Thoracic aorta (tissue), 2 donors: ENCODE measurements around the gene ABCB9. TPM values are rescaled to one million over a fixed set of nuclear protein-coding genes. Genes with fewer than 3 reads are reported as not detected.

ENCODE experiments used
- ATAC-seq: fragments of 150-250 bp; one replicate; pipeline ENCODE4 v1.8.0; 2017; ENCODE audit warnings: low read depth; ENCODE audit not compliant: insufficient number of reproducible peaks, low FRiP score
- DNase-seq: peaks from one replicate; pipeline ENCODE4 v3.0.0-alpha.2; 2020; ENCODE audit warnings: low spot score
- H3K27ac ChIP-seq, 2 donors: fragments of 200-600 bp; sonication (generic); 1 replicate in 1 of 2; 2 replicates in 1 of 2; pipeline ENCODE4 v1.5.1; 2016; ENCODE audit warnings: mild to moderate bottlenecking in 2 of 2, moderate library complexity in 2 of 2
- H3K27me3 ChIP-seq: fragments of 200-600 bp; sonication (generic); replicated peaks from 2 replicates; pipeline ENCODE4 v1.6.0; 2016; ENCODE audit warnings: mild to moderate bottlenecking; ENCODE audit not compliant: insufficient read depth
- H3K36me3 ChIP-seq: fragments of 200-600 bp; sonication (generic); one replicate; pipeline ENCODE4 v1.5.1; 2016
- H3K4me1 ChIP-seq, 2 donors: fragments of 200-600 bp; sonication (generic); 1 replicate in 1 of 2; 2 replicates in 1 of 2; pipeline versions ENCODE4 v1.5.1 to v1.6.0; 2016; ENCODE audit warnings: low read depth in 2 of 2, mild to moderate bottlenecking in 1 of 2; ENCODE audit not compliant: control insufficient read depth in 1 of 2
- H3K4me3 ChIP-seq: fragments of 200-600 bp; sonication (generic); 2 replicates; pipeline ENCODE4 v1.5.1; 2016; ENCODE audit warnings: mild to moderate bottlenecking
- H3K9me3 ChIP-seq: fragments of 200-600 bp; sonication (generic); 2 replicates; pipeline ENCODE4 v1.5.1; 2016
- CTCF ChIP-seq: fragments of 200-600 bp; sonication (generic); IDR thresholded peaks from one replicate; pipeline ENCODE4 v1.5.1; 2019; ENCODE audit warnings: antibody characterized with exemption
- total RNA-seq, 2 donors: library from RNA; depleted of rRNA; stranded (reverse); fragments of >200 nt; gene quantifications; one replicate each; pipeline versions ENCODE4 v1.1.0 to v1.2.3, GENCODE V29; 2016

Gene ABCB9
- total RNA-seq, 2 donors from 2014 or later: 6.3 to 7.0 TPM

DNA sequence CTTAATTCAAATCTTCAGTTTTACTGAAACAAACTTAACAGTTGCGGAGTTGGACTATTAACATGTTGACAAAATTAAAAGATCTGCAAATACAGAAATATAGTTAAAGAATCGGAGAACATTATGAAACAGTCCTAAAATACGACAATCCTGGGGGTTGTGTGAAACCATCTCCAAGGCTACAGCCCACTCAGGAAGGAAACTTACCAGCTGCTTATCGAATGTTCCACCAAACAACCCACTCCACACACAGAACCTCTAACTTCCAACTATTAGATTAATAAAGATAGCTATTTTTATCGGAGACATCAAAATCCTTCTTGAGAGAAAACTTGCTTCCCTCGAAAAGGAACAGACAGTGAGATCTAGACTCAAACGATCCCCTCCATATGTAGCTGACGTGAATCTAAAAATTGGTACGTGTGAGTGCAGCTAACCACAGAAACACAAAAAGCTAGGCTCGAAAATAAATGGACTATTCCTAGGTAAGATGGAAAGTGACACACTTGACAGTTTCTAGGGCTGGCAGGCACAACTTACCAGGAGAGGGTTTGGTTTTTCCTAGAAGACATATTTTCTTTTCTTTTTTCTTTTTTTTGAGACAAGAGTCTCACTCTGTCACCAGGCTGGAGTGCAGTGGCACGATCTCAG, 83.2 kb downstream of the ABCB9 start:
- no peak for TF ChIP-seq CTCF
- H3K27me3 ChIP-seq: no peaks in the 10 kb centered on the region
- DNase-seq (no peak), ATAC-seq (no peak)
- H3K27ac ChIP-seq: no peak overlapping the region
- no peaks in the 10 kb centered on the region for H3K36me3 ChIP-seq
- H3K4me3 ChIP-seq: no peak overlapping the region
- H3K9me3 ChIP-seq: no peaks in the 10 kb centered on the region
- peaks cover 5 to 52% of the 10 kb centered on the region in 2 donors for H3K4me1 ChIP-seq

GRCh38 chr12:122880668-122881067, 85.6 kb downstream of the ABCB9 start:
- Histone ChIP-seq H3K27me3 (no peaks in the 10 kb centered on the region), H3K4me1 (peaks cover 5 to 42% of the 10 kb centered on the region in 2 donors), H3K27ac (peak overlapping the region in 1 of 2 donors; percentile 35), H3K4me3 (no peak overlapping the region), H3K9me3 (no peaks in the 10 kb centered on the region), H3K36me3 (no peaks in the 10 kb centered on the region)
- ATAC-seq: peak; percentile 44
- TF ChIP-seq CTCF: peak; percentile 36
- no peak for DNase-seq

DNA sequence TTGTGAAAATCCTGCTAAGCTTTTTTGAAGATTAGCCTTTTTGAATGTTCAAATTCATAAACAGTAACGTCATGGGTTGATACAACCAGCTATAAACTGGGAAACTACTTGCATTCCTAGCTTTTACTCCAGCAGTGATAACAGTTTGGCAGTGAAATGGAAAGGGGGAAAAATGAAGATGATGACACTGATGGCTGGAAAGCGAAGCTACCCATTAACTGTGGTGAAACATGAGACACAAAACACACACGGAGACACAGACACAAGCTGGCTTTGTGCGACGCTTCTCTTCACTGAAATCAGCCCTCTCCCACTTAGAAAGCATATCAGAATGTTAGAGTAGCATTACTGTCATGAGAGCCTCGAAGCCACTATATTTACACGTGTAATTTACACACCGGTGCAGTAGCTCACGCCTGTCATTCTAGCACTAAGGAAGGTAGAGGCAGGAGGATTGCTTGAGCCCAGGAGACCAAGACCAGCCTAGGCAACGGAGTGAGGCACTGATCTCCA, 86.1 kb downstream of the ABCB9 start:
- TF ChIP-seq CTCF: no peak
- DNase-seq (no peak), ATAC-seq (peak; percentile 19)
- H3K27me3 ChIP-seq: no peaks in the 10 kb centered on the region
- no peaks in the 10 kb centered on the region for H3K36me3 ChIP-seq
- no peak overlapping the region for H3K4me3 ChIP-seq
- H3K27ac ChIP-seq: peak overlapping the region in 1 of 2 donors; percentile 35
- H3K9me3 ChIP-seq: no peaks in the 10 kb centered on the region
- H3K4me1 ChIP-seq: peaks cover 5 to 42% of the 10 kb centered on the region in 2 donors

Other genes starting within 250 kb of the ABCB9 start
- gene HCAR3, start 249.7 kb downstream of the ABCB9 start, total RNA-seq: under 1 TPM in 1 of 2 donors, not detected in 1; 0.41 TPM
- gene HCAR1, start 235.6 kb downstream of the ABCB9 start, total RNA-seq: not detected
- gene DENR, start 213.6 kb downstream of the ABCB9 start, total RNA-seq: 10 to 100 TPM; 16.4 to 37.2 TPM
- 1 to 10 TPM in 1 of 2 donors, under 1 TPM in 1; 0.63 to 1.8 TPM for gene CCDC62, start 191.9 kb downstream of the ABCB9 start, total RNA-seq
- gene HIP1R, start 131.0 kb downstream of the ABCB9 start, total RNA-seq: 100 to 1,000 TPM; 109 to 131 TPM
- gene VPS37B, start 70.3 kb downstream of the ABCB9 start, total RNA-seq: 10 to 100 TPM; 30.9 to 50.1 TPM
- gene OGFOD2, start 8.8 kb upstream of the ABCB9 start, total RNA-seq: 1 to 10 TPM; 6.6 to 9.6 TPM
- 100 to 1,000 TPM; 173 to 228 TPM for gene ARL6IP4, start 14.2 kb upstream of the ABCB9 start, total RNA-seq
- 10 to 100 TPM in 1 of 2 donors, 1 to 10 TPM in 1; 7.9 to 14.3 TPM for gene PITPNM2, start 184.6 kb upstream of the ABCB9 start, total RNA-seq